K562 (cell line): Measurements from ENCODE around the gene SLC34A3. TPM values are rescaled to one million over a fixed set of nuclear protein-coding genes. Genes with fewer than 3 reads are reported as not detected.

Source experiments
- FOXP1 ChIP-seq: sonication (generic); formaldehyde crosslinking; IDR thresholded peaks from 2 replicates; pipeline ENCODE4 v1.8.0; 2022; ENCODE audit warnings: mild to moderate bottlenecking, missing genetic modification reagents
- HMGN3 ChIP-seq: IDR thresholded peaks from 2 replicates; pipeline ENCODE4 v1.6.1; 2011; ENCODE audit warnings: borderline replicate concordance, low read depth, mild to moderate bottlenecking, mixed read lengths, low read length; ENCODE audit not compliant: insufficient read length; ENCODE audit errors: extremely low read depth
- KDM4B ChIP-seq, 2 experiments: fragments of 450-650 bp in 1 of 2; sonication (generic) in 1 of 2; IDR thresholded peaks; 2 replicates each; pipeline ENCODE4 v1.6.1; 2016 to 2017; ENCODE audit warnings: borderline replicate concordance in 2 of 2, antibody characterized with exemption in 1 of 2, low read depth in 1 of 2, mild to moderate bottlenecking in 1 of 2
- PHF20 ChIP-seq: fragments of 450-650 bp; IDR thresholded peaks from 2 replicates; pipeline ENCODE4 v1.6.1; 2018; ENCODE audit not compliant: partially characterized antibody
- RB1 ChIP-seq: fragments of 450-650 bp; IDR thresholded peaks from 2 replicates; pipeline ENCODE4 v1.6.1; 2017; ENCODE audit warnings: low read depth, mild to moderate bottlenecking
- RBM14 ChIP-seq: fragments of 200-400 bp; formaldehyde crosslinking; IDR thresholded peaks from 2 replicates; pipeline ENCODE4 v1.6.1; 2018; ENCODE audit warnings: low read depth, mild to moderate bottlenecking, low read length, moderate library complexity, borderline replicate concordance; ENCODE audit not compliant: insufficient read depth
- SREBF2 ChIP-seq: sonication (generic); formaldehyde crosslinking; IDR thresholded peaks from 2 replicates; pipeline ENCODE4 v1.4.0; 2020; ENCODE audit warnings: mild to moderate bottlenecking, missing genetic modification reagents
- TRIM24 ChIP-seq, 2 experiments: fragments of 450-650 bp; IDR thresholded peaks; 2 replicates each; pipeline ENCODE4 v1.6.1; 2016
- ZNF217 ChIP-seq: sonication (generic); formaldehyde crosslinking; IDR thresholded peaks from 2 replicates; pipeline ENCODE4 v1.8.0; 2022; ENCODE audit warnings: mild to moderate bottlenecking, missing genetic modification reagents
- ZNF408 ChIP-seq: fragments of 250-450 bp; sonication (Bioruptor Pico); IDR thresholded peaks from 2 replicates; pipeline ENCODE4 v1.4.0; 2020; ENCODE audit warnings: low read depth, mild to moderate bottlenecking, moderate library complexity
- ZNF707 ChIP-seq: fragments of 250-450 bp; sonication (Bioruptor Pico); conservative IDR thresholded peaks from 2 replicates; pipeline ENCODE4 v1.8.0; 2022; ENCODE audit warnings: inconsistent platforms, mild to moderate bottlenecking, moderate library complexity
- polyA plus RNA-seq, 8 experiments: library from polyadenylated mRNA; depleted of rRNA in 4 of 8; stranded (reverse) in 5 of 8; unstranded in 3 of 8; fragments of >200 nt; fragmentation: Nextera tagmentation in 2 of 8; fragmentation: Illumina TruSeq in 1 of 8; extraction: Ambion mirVana in 2 of 8; extraction: Trizol in 1 of 8; gene quantifications; 2 replicates each; pipeline versions ENCODE4 v1.2.1 to v1.2.3, GENCODE V29; 2011 to 2014; ENCODE audit warnings: inconsistent platforms in 1 of 8, missing spikeins in 1 of 8
- total RNA-seq, 7 experiments: library from RNA; depleted of rRNA in 6 of 7; stranded (reverse); fragments of >200 nt in 6 of 7; fragmentation: Illumina TruSeq in 2 of 7; extraction: Trizol in 2 of 7; gene quantifications; 2 replicates each; pipeline versions ENCODE4 v1.2.1 to v1.2.3, GENCODE V29; 2011 to 2021; ENCODE audit warnings: low replicate concordance in 1 of 7
- TF ChIP-seq, protein P1 (sequence below): fragments of 250-450 bp; sonication (Bioruptor Pico); IDR thresholded peaks from 2 replicates; pipeline ENCODE4 v1.9.0; 2021; ENCODE audit warnings: mild to moderate bottlenecking, inconsistent platforms
- TF ChIP-seq, protein P2 (sequence below), 2 experiments: IDR thresholded peaks in 1 of 2; conservative IDR thresholded peaks in 1 of 2; 2 replicates each; pipeline ENCODE4 v1.6.1; 2016; ENCODE audit warnings: low read depth in 2 of 2, mild to moderate bottlenecking in 1 of 2, missing compliant biosample characterization in 1 of 2, missing genetic modification characterization in 1 of 2, moderate library complexity in 1 of 2

SLC34A3 gene
- total and polyA plus RNA-seq, 9 of the 15 experiments (the other 6 are each of a cell fraction or from before 2014, with no cell fraction given), result not detected

DNA sequence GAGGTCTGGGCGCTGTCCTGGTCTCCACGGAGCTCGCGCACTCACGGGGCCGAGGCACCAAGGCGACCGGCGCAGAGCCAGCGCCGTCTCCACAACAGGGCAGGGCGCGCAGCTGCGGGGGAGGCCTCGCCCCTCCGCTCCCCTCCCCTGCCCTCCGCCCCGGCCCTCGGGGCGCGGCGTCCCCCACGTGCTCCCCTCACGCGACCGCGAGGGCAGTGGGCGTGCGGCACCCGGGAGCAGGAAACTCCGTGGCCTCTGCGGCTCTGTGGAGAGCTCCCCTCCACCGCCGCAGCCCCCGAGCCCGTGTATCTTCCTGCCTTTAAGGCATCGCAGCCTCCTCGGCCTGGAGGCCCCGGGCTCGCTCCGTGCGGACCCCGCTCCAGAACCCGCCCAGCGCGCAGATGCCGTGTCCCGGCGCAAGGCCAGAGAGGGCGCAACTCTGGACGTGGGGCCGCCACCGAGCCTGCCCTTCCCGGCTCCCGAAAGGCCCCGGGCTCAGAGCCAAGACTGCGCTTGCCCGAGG lies 9.7 kb downstream of the SLC34A3 start (continued):
- no peak for TF ChIP-seq SREBF2 (CRISPR knock-in tag)
- peak; percentile 79; the same call in 1 of the 2 replicates for TF ChIP-seq FOXP1 (CRISPR knock-in tag)
- no peak for TF ChIP-seq ZNF707 (CRISPR knock-in tag)
- peak in 1 of 2 experiments; percentile 59; a peak in 1 of 4 replicates for TF ChIP-seq KDM4B (IDR thresholded peaks at IDR 0.05; ENCODE audit: borderline replicate concordance in 2 of 2, low read depth in 1 of 2)
- TF ChIP-seq ZNF408 (CRISPR knock-in tag), result no peak
- no peak for TF ChIP-seq RBM14
- TF ChIP-seq HMGN3, result peak; percentile 63
- TF ChIP-seq RB1, result peak; percentile 81; the same call in 1 of the 2 replicates
- peak; percentile 58 for TF ChIP-seq PHF20
- TF ChIP-seq, protein P1, sequence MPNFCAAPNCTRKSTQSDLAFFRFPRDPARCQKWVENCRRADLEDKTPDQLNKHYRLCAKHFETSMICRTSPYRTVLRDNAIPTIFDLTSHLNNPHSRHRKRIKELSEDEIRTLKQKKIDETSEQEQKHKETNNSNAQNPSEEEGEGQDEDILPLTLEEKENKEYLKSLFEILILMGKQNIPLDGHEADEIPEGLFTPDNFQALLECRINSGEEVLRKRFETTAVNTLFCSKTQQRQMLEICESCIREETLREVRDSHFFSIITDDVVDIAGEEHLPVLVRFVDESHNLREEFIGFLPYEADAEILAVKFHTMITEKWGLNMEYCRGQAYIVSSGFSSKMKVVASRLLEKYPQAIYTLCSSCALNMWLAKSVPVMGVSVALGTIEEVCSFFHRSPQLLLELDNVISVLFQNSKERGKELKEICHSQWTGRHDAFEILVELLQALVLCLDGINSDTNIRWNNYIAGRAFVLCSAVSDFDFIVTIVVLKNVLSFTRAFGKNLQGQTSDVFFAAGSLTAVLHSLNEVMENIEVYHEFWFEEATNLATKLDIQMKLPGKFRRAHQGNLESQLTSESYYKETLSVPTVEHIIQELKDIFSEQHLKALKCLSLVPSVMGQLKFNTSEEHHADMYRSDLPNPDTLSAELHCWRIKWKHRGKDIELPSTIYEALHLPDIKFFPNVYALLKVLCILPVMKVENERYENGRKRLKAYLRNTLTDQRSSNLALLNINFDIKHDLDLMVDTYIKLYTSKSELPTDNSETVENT (CRISPR knock-in tag), result peak; percentile 85; the same call in 1 of the 2 replicates
- peak in 1 of 2 experiments; percentile 52; a peak in 1 of 4 replicates for TF ChIP-seq TRIM24 (IDR thresholded peaks at IDR 0.05)
- TF ChIP-seq, protein P2, sequence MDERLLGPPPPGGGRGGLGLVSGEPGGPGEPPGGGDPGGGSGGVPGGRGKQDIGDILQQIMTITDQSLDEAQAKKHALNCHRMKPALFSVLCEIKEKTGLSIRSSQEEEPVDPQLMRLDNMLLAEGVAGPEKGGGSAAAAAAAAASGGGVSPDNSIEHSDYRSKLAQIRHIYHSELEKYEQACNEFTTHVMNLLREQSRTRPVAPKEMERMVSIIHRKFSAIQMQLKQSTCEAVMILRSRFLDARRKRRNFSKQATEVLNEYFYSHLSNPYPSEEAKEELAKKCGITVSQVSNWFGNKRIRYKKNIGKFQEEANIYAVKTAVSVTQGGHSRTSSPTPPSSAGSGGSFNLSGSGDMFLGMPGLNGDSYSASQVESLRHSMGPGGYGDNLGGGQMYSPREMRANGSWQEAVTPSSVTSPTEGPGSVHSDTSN (CRISPR knock-in tag; IDR thresholded peaks at IDR 0.05; ENCODE audit: low read depth), result no peak
- TF ChIP-seq, protein P2 (tag; conservative IDR thresholded peaks at IDR 0.05; ENCODE audit: low read depth), result no peak
- no peak for TF ChIP-seq ZNF217 (CRISPR knock-in tag)
